Measurements from ENCODE around the gene HSFY2. TPM values are rescaled to one million over a fixed set of nuclear protein-coding genes. Genes with fewer than 3 reads are reported as not detected.

The HSFY2 gene, protein sequence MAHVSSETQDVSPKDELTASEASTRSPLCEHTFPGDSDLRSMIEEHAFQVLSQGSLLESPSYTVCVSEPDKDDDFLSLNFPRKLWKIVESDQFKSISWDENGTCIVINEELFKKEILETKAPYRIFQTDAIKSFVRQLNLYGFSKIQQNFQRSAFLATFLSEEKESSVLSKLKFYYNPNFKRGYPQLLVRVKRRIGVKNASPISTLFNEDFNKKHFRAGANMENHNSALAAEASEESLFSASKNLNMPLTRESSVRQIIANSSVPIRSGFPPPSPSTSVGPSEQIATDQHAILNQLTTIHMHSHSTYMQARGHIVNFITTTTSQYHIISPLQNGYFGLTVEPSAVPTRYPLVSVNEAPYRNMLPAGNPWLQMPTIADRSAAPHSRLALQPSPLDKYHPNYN
- total RNA-seq = not detected in 2 replicates

DNA sequence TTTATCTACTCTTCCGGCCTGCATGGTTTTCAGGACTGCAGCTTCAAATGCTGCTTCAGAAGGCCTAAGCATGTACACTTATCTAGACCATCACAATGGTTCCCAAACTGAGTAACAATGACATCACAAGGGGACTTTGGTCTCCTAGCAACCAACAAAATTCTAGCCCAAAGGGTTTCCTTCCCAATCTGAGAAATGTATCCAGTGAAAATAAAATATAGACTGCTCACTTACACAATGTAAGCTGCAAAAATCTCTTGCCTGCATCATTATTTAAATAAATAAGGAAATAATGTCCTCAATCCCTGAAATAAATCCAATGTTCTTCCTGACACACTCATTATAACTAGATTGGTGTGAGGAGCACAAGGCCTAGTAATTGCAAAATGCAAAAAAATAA, at the start of gene HSFY2:
Gene HSFY2, minus strand, starts transcription at position 101 of the 400 bp plus-strand sequence. CDS start 117 bp downstream, outside the sequence.

Other genes starting within 250 kb of the HSFY2 start
- gene HSFY1, start 227.0 kb downstream of the HSFY2 start, total RNA-seq = not detected in 2 replicates